Natural killer cell (primary cell): ENCODE results near the gene CDC6. TPM values are rescaled to one million over a fixed set of nuclear protein-coding genes. Genes with fewer than 3 reads are reported as not detected.
A peak's percentile ranks its signal among the peaks of the same experiment; 100 is the strongest.

Source experiments
- ATAC-seq, 3 donors: fragments of 150-1000 bp in 2 of 3; fragments of 200-7000 bp in 1 of 3; cut with Tn5 transposase; 1 replicate in 1 of 3; 2 replicates in 2 of 3; pipeline ENCODE4 v1.10.0; 2021; ENCODE audit warnings: mild to moderate bottlenecking in 2 of 3, moderate library complexity in 2 of 3
- DNase-seq, 2 donors: peaks; one replicate each; pipeline versions ENCODE4 v3.0.0 to v3.0.0-alpha.2; 2013 to 2021; ENCODE audit warnings: mixed read lengths in 1 of 2
- H3K27ac ChIP-seq: one replicate; pipeline ENCODE4 v1.5.1; 2013; ENCODE audit warnings: mild to moderate bottlenecking, low read length
- H3K27me3 ChIP-seq: one replicate; pipeline ENCODE4 v1.6.1; 2013; ENCODE audit warnings: low read length; ENCODE audit not compliant: control insufficient read depth, insufficient read depth
- H3K36me3 ChIP-seq: one replicate; pipeline ENCODE4 v1.6.1; 2013; ENCODE audit warnings: low read length; ENCODE audit not compliant: control insufficient read depth, insufficient read depth
- H3K4me1 ChIP-seq: one replicate; pipeline ENCODE4 v1.6.1; 2013; ENCODE audit warnings: low read length; ENCODE audit not compliant: control insufficient read depth, insufficient read depth
- H3K4me3 ChIP-seq: one replicate; pipeline ENCODE4 v1.5.1; 2013; ENCODE audit warnings: low read length
- H3K9me3 ChIP-seq: one replicate; pipeline ENCODE4 v1.6.1; 2013; ENCODE audit warnings: low read length; ENCODE audit not compliant: control insufficient read depth, insufficient read depth
- H3K27ac Mint-ChIP-seq, 2 donors: one replicate each; pipeline ENCODE4 v1.8.0; 2022; ENCODE audit warnings: mild to moderate bottlenecking in 2 of 2, mixed read lengths in 2 of 2, moderate library complexity in 1 of 2
- H3K27me3 Mint-ChIP-seq, 2 donors: one replicate each; pipeline ENCODE4 v1.8.0; 2022; ENCODE audit warnings: low read depth in 2 of 2, mixed read lengths in 2 of 2
- H3K36me3 Mint-ChIP-seq: one replicate; pipeline ENCODE4 v1.8.0; 2022; ENCODE audit warnings: mixed read lengths
- H3K4me1 Mint-ChIP-seq, 2 donors: one replicate each; pipeline ENCODE4 v1.8.0; 2022; ENCODE audit warnings: mixed read lengths in 2 of 2
- H3K4me3 Mint-ChIP-seq: one replicate; pipeline ENCODE4 v1.8.0; 2022; ENCODE audit warnings: mild to moderate bottlenecking, moderate library complexity, mixed read lengths
- H3K9me3 Mint-ChIP-seq, 2 donors: one replicate each; pipeline ENCODE4 v1.8.0; 2022; ENCODE audit warnings: mixed read lengths in 2 of 2
- whole genome bisulfite sequencing: methylation state at CpG from one replicate; pipeline ENCODE4 v1.1.7; 2013; ENCODE audit warnings: missing lambda C conversion rate; ENCODE audit not compliant: insufficient coverage; 5-methylcytosine and 5-hydroxymethylcytosine counted together
- intact Hi-C: fragments of 100-400 bp; cut with micrococcal nuclease; formaldehyde crosslinking; loops from one replicate; pipeline ENCODE4 v1.14.2; 2022
- total RNA-seq, 4 donors: library from RNA; stranded (reverse); fragments of 120-200 nt in 1 of 4; gene quantifications; one replicate each; pipeline versions ENCODE4 v1.2.3 to v1.2.4, GENCODE V29; 2013 to 2022
- TF ChIP-seq, protein P1 (sequence below): fragments of 200-600 bp; IDR thresholded peaks from one replicate; pipeline ENCODE4 v1.8.0; 2022; ENCODE audit warnings: antibody characterized with exemption

The CDC6 gene
- total RNA-seq, 3 donors from 2014 or later (not counting 1 experiment from before 2014, with no cell fraction given): 3.4 to 4.9 (median 3.8) TPM

DNA sequence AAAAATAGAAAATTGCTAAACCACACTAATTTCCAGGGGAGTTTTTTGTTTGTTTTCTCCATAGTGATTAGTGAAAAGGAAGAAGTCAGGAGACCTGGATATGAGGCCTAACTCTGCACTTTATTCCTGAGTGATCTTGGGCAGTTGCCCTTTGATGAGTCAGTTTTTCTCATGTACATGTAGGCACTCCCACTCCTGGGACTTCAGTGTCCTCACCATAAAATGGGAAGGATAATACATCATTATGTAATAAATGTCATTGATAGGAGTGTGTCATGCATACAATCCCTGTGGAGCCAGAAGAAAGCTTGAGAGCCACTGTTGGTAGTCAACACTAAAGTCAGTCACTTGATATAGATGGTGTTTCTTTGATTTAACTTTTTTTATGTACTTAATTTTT lies 36.1 kb upstream of the CDC6 start:
- Histone ChIP-seq H3K36me3 (peaks cover 6% of the 10 kb centered on the region), H3K27me3 (no peaks in the 10 kb centered on the region), H3K9me3 (no peaks in the 10 kb centered on the region), H3K4me1 (no peaks in the 10 kb centered on the region), H3K4me3 (no peak overlapping the region), H3K27ac (no peak overlapping the region)
- Mint-ChIP-seq H3K27me3 (no peaks in the 10 kb centered on the region), H3K36me3 (no peaks in the 10 kb centered on the region), H3K9me3 (no peaks in the 10 kb centered on the region), H3K4me1 (peaks cover 14 to 22% of the 10 kb centered on the region in 2 donors), H3K4me3 (no peak overlapping the region), H3K27ac (no peak overlapping the region)
- intact Hi-C loops: no loop called here
- ATAC-seq (no peak), DNase-seq (no peak)
- TF ChIP-seq, protein P1, sequence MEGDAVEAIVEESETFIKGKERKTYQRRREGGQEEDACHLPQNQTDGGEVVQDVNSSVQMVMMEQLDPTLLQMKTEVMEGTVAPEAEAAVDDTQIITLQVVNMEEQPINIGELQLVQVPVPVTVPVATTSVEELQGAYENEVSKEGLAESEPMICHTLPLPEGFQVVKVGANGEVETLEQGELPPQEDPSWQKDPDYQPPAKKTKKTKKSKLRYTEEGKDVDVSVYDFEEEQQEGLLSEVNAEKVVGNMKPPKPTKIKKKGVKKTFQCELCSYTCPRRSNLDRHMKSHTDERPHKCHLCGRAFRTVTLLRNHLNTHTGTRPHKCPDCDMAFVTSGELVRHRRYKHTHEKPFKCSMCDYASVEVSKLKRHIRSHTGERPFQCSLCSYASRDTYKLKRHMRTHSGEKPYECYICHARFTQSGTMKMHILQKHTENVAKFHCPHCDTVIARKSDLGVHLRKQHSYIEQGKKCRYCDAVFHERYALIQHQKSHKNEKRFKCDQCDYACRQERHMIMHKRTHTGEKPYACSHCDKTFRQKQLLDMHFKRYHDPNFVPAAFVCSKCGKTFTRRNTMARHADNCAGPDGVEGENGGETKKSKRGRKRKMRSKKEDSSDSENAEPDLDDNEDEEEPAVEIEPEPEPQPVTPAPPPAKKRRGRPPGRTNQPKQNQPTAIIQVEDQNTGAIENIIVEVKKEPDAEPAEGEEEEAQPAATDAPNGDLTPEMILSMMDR: no peak

DNA sequence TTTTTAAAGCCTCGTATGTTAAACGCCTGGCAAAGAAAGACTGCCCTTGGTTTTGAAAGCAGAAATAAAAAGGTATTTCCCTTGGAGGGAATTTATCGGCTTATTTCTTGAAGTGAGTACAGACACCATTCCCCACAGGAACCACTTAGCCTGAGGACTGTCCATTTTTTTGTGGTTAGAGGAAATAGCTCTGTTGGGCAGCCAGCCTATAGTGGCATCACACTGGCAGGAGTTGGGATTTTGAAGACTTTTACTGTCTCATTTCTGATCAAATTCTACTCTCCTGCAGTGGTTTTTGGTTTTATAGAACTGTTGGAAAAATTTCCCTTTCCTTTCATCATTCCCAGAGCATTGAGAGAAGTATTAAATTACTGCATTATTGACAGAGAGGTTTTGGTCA lies 34.1 kb upstream of the CDC6 start:
- 92% methylated on average over 2 of the region's 3 CpGs for WGBS
- Histone ChIP-seq H3K36me3 (peaks cover 19% of the 10 kb centered on the region), H3K27ac (no peak overlapping the region), H3K27me3 (no peaks in the 10 kb centered on the region), H3K9me3 (no peaks in the 10 kb centered on the region), H3K4me3 (no peak overlapping the region), H3K4me1 (no peaks in the 10 kb centered on the region)
- ATAC-seq: no peak
- no peaks in the 10 kb centered on the region for H3K9me3 Mint-ChIP-seq
- no peaks in the 10 kb centered on the region for H3K36me3 Mint-ChIP-seq
- H3K27ac Mint-ChIP-seq: no peak overlapping the region
- intact Hi-C loops: no loop called here
- DNase-seq: no peak
- H3K4me3 Mint-ChIP-seq: no peak overlapping the region
- TF ChIP-seq, protein P1: no peak
- H3K4me1 Mint-ChIP-seq: peaks cover 14 to 22% of the 10 kb centered on the region in 2 donors
- H3K27me3 Mint-ChIP-seq: no peaks in the 10 kb centered on the region

DNA sequence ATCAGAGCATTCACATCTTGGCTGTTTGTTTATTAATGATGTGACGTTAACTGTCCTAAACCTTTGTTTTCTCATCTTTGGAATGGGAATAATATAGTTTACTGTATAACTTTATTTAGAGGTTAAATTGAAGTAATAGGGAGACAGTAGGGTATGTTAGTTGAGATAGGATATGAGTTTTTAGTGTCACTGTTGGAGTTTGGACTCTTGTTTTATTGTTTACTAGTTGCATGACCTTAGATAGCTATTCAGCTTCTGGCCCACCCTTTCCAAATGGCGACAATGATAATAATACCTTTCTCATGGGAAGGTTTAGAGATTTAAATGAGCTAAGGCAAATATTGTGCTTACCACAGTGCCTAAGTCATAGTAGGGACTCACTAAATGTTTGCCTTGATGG lies 28.2 kb upstream of the CDC6 start:
- Histone ChIP-seq H3K4me1 (no peaks in the 10 kb centered on the region), H3K36me3 (peaks cover 53% of the 10 kb centered on the region), H3K27ac (no peak overlapping the region), H3K9me3 (no peaks in the 10 kb centered on the region), H3K4me3 (no peak overlapping the region), H3K27me3 (no peaks in the 10 kb centered on the region)
- DNase-seq: no peak
- TF ChIP-seq, protein P1: no peak
- intact Hi-C loops: no loop called here
- no peak for ATAC-seq
- Mint-ChIP-seq H3K36me3 (no peaks in the 10 kb centered on the region), H3K4me1 (peaks cover 0 to 6% of the 10 kb centered on the region in 2 donors), H3K9me3 (no peaks in the 10 kb centered on the region), H3K4me3 (no peak overlapping the region), H3K27ac (peak overlapping the region in 1 of 2 donors; percentile 38), H3K27me3 (no peaks in the 10 kb centered on the region)
- 100% methylated on average over 1 of the region's 2 CpGs for WGBS

DNA sequence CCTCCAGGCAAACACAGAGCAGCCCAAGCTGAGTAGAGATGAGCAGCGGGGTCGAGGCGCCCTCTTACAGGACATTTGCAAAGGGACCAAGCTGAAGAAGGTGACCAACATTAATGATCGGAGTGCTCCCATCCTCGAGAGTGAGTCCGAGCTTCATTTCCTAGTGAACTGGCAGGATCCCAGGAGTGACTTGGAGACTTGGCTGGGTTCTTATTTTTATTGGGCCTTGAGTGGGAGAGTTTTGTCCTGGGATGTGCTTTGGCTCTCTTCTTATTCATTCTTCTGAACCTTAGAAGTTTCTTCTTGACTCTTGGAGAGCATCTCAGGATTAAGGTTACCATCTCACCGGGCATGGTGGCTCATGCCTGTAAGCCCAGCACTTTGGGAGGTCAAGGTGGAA lies 27.2 kb upstream of the CDC6 start:
- Mint-ChIP-seq H3K9me3 (no peaks in the 10 kb centered on the region), H3K36me3 (no peaks in the 10 kb centered on the region), H3K27me3 (no peaks in the 10 kb centered on the region), H3K27ac (no peak overlapping the region), H3K4me1 (peaks cover 0 to 6% of the 10 kb centered on the region in 2 donors), H3K4me3 (no peak overlapping the region)
- Histone ChIP-seq H3K4me1 (no peaks in the 10 kb centered on the region), H3K27ac (no peak overlapping the region), H3K27me3 (no peaks in the 10 kb centered on the region), H3K4me3 (no peak overlapping the region), H3K36me3 (peaks cover 63% of the 10 kb centered on the region), H3K9me3 (no peaks in the 10 kb centered on the region)
- intact Hi-C loops: no loop called here
- DNase-seq (no peak), ATAC-seq (no peak)
- WGBS: 98% methylated on average over 7 of the region's 7 CpGs
- TF ChIP-seq, protein P1: no peak
